ENCODE data around the gene BLCAP.

BLCAP gene

GRCh38 chr20:37529214-37529967 lies 1.7 kb upstream of the BLCAP start:
- no peak for DNase-seq

- DNase-seq = no peak
These were observed 954 bp upstream of the BLCAP start for GRCh38 chr20:37528446-37529213.

- no peak for DNase-seq
These were observed 638 bp downstream of the BLCAP start for GRCh38 chr20:37526839-37527637.

- no peak for DNase-seq
These were observed 1.3 kb downstream of the BLCAP start for GRCh38 chr20:37526238-37526838.

GRCh38 chr20:37525810-37526209 lies 1.9 kb downstream of the BLCAP start:
- no peak for DNase-seq

- DNase-seq = no peak
These were observed 2.6 kb downstream of the BLCAP start for GRCh38 chr20:37524859-37525708.

GRCh38 chr20:37523911-37524700 lies 3.6 kb downstream of the BLCAP start:
- DNase-seq = no peak

- no peak for DNase-seq
These were observed 4.7 kb downstream of the BLCAP start for GRCh38 chr20:37523012-37523391.

- no peak for DNase-seq
These were observed 5.2 kb downstream of the BLCAP start for GRCh38 chr20:37522260-37523011.

- DNase-seq = peak; percentile 71
These were observed 6.5 kb downstream of the BLCAP start, which contains the start of gene NNAT for GRCh38 chr20:37521061-37521771. NNAT (plus strand) TSS chr20:37521250; CDS start chr20:37521332, 82 bp downstream.

- DNase-seq = no peak
These were observed 7.2 kb downstream of the BLCAP start for GRCh38 chr20:37520419-37520955.

GRCh38 chr20:37519508-37520418 lies 7.9 kb downstream of the BLCAP start:
- peak; percentile 83 for DNase-seq

GRCh38 chr20:37518606-37519507 lies 8.8 kb downstream of the BLCAP start:
- DNase-seq = no peak

- no peak for DNase-seq
These were observed 9.6 kb downstream of the BLCAP start for GRCh38 chr20:37518059-37518458.

GRCh38 chr20:37516811-37517750 lies 10.6 kb downstream of the BLCAP start:
- no peak for DNase-seq

- DNase-seq = no peak
These were observed 11.8 kb downstream of the BLCAP start for GRCh38 chr20:37515876-37516275.

Measured in NCI-H1436 (cell line).